RWPE1 (cell line): ENCODE results near the gene MICU1.

Experiments used
- CTCF ChIA-PET: fragments of 350-600 bp; sonication (Branson Sonifier 250); formaldehyde crosslinking; extraction: SDS; loops from one replicate; lab custom pipeline; 2021; lab: Yijun Ruan, JAX
- POLR2A ChIA-PET: fragments of 400-600 bp; formaldehyde crosslinking; extraction: SDS; loops from one replicate; lab custom pipeline; 2020; ENCODE audit warnings: antibody characterized with exemption; ENCODE audit not compliant: low non-redundant PET; lab: Yijun Ruan, JAX
- DNase-seq: peaks from one replicate; pipeline ENCODE4 v3.0.0; 2012; ENCODE audit warnings: low spot score
- H3K27ac ChIP-seq: fragments of 450-650 bp; 2 replicates; pipeline ENCODE4 v1.5.1; 2017
- CTCF ChIP-seq: fragments of 450-650 bp; conservative IDR thresholded peaks from 2 replicates; pipeline ENCODE4 v1.5.1; 2017; ENCODE audit warnings: low read depth, mild to moderate bottlenecking

The MICU1 gene

DNA sequence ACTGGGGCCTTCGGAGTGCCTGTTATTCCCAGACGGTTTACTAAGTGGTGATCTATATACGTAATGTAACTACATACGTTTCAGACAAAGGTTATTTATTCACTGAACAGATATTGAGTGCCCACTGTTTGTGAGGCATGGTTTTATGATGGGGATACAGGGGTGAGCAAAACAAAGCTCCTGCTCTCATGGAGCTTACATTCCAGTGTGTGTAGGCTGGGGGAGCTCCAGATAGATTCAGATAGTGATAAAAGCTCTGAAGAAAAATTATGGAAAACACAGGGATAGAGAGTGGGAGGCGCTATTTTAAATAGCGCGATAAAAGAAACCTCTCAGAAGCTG lies 270.7 kb downstream of the MICU1 start:
- ChIA-PET POLR2A (interaction anchor here (0.5 to 0.6 kb wide), 2 partner anchors 23 to 36 kb away, joined by 3 to 6 read pairs; no protein-coding TSS in a partner anchor), CTCF (interaction anchor here (0.6 kb wide), 1 partner anchor 96 kb away, joined by 4 read pairs; no protein-coding TSS in a partner anchor)

GRCh38 chr10:72354356-72355213 lies 271.3 kb downstream of the MICU1 start, which contains the start of gene DNAJB12:
TSS of gene DNAJB12 (minus strand) at chr10:72354919. CDS start at chr10:72354897, 22 bp downstream.
- DNase-seq: peak; percentile 97
- ChIA-PET CTCF (interaction anchor here (0.6 to 1.2 kb wide), 2 partner anchors 97 to 521 kb away, joined by 3 to 4 read pairs; no protein-coding TSS in a partner anchor), POLR2A (interaction anchor here (0.5 to 0.6 kb wide), 4 partner anchors 22 to 138 kb away, joined by 3 to 6 read pairs (median 3); no protein-coding TSS in a partner anchor)
- H3K27ac ChIP-seq: peak within 1 kb of the TSS; percentile 95
- no peak for TF ChIP-seq CTCF

More for the DNA sequence above, 270.7 kb downstream of the MICU1 start:
- H3K27ac ChIP-seq: peak overlapping the region; percentile 95
- no peak for TF ChIP-seq CTCF
- no peak for DNase-seq

- CTCF ChIA-PET: interaction anchor here (0.6 to 1.2 kb wide), 2 partner anchors 14 to 522 kb away, joined by 3 to 4 read pairs; no protein-coding TSS in a partner anchor
- POLR2A ChIA-PET: interaction anchor here (0.5 kb wide), 1 partner anchor 33 kb away, joined by 3 read pairs; no protein-coding TSS in a partner anchor
- H3K27ac ChIP-seq: peak overlapping the region; percentile 95
- DNase-seq: no peak
- TF ChIP-seq CTCF: no peak
Measured at GRCh38 chr10:72353965-72354355, 271.9 kb downstream of the MICU1 start.

DNA sequence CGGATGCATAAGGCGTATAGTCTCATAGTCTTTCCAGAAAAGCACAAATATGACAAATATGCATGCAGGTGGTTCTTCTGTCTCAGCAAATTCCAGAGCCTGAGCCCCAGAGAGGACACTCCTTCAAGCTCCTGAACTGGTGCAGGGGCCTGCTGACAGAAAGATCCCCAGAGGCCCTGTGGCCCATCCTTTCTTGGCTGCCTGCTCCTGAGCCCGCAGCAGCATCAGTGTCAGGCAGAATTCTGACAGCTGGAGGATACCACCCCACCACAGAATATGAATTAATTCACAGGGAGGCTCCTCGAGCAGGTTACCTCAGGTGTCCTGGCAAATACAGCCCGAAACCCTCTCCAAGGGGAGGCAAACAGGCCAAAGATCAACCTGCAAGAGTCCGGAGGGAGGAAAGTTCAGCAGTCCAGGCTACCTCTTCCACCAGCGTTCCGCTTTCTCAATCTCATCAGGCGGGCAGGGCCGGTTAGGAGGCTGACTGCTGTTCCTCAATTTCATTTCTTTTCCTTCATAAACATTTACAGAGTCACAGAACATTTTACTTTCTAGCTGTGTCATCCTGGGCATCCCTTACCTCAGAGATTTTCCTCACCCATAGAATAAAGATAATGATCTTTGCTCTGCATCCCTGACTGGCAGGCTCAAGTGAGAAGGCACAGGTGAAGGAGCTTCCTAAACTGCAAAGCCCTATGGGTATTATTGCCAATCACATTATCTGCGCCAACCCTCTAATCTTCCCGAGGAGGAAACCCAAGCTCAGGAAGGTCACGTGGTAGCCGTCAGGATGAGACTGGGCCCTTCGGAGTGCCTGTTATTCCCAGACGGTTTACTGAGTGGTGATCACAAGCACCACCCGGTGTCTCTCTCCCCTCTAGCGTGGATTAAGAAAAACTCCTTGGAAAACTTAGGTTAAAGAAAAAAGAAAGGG lies 272.6 kb downstream of the MICU1 start:
- POLR2A ChIA-PET: interaction anchor here (0.5 kb wide), 1 partner anchor 32 kb away, joined by 3 read pairs; no protein-coding TSS in a partner anchor
- TF ChIP-seq CTCF: no peak
- CTCF ChIA-PET: interaction anchor here (0.6 to 1.2 kb wide), 3 partner anchors 13 to 522 kb away, joined by 3 to 4 read pairs (median 3); no protein-coding TSS in a partner anchor
- peak; percentile 38 for DNase-seq
- peak overlapping the region; percentile 95 for H3K27ac ChIP-seq

GRCh38 chr10:72351479-72351878 lies 274.4 kb downstream of the MICU1 start:
- no peak for DNase-seq
- ChIA-PET POLR2A (no interaction called here), CTCF (interaction anchor here (0.6 to 1.2 kb wide), 2 partner anchors 12 to 434 kb away, joined by 3 read pairs; no protein-coding TSS in a partner anchor)
- H3K27ac ChIP-seq: peak overlapping the region; percentile 38
- TF ChIP-seq CTCF: no peak
